Stimulated activated CD8-positive, alpha-beta memory T cell treated with anti-CD3 and anti-CD28 coated beads, Interleukin-7, amount 100 ng/mL, for 1 hour (primary cell): ENCODE results near the gene MYBBP1A.

ENCODE experiments used
- DNase-seq, 2 donors: peaks; one replicate each; pipeline ENCODE4 v3.0.0-alpha.2; 2020; ENCODE audit warnings: low read depth in 2 of 2

The MYBBP1A gene

GRCh38 chr17:4518901-4519300 is 36.3 kb downstream of the MYBBP1A start:
- DNase-seq, result no peak

- DNase-seq, result no peak
Measured at GRCh38 chr17:4516735-4517134, 38.4 kb downstream of the MYBBP1A start.

- no peak for DNase-seq
Measured at GRCh38 chr17:4515501-4515900, 39.7 kb downstream of the MYBBP1A start.

GRCh38 chr17:4514779-4515178 is 40.4 kb downstream of the MYBBP1A start:
- no peak for DNase-seq

- DNase-seq, result no peak
Measured at GRCh38 chr17:4514206-4514605, 41.0 kb downstream of the MYBBP1A start.

- no peak for DNase-seq
Measured at GRCh38 chr17:4513113-4514032, 41.8 kb downstream of the MYBBP1A start.

GRCh38 chr17:4512156-4513112 is 42.8 kb downstream of the MYBBP1A start:
- no peak for DNase-seq

- DNase-seq, result no peak
Measured at GRCh38 chr17:4511199-4511932, 43.8 kb downstream of the MYBBP1A start.

- no peak for DNase-seq
Measured at GRCh38 chr17:4510618-4510941, 44.6 kb downstream of the MYBBP1A start.

GRCh38 chr17:4509923-4510617 is 45.1 kb downstream of the MYBBP1A start:
- DNase-seq, result no peak

- DNase-seq, result no peak
Measured at GRCh38 chr17:4509401-4509800, 45.8 kb downstream of the MYBBP1A start.

- no peak for DNase-seq
Measured at GRCh38 chr17:4508207-4508606, 47.0 kb downstream of the MYBBP1A start.

GRCh38 chr17:4507361-4508111 is 47.6 kb downstream of the MYBBP1A start:
- DNase-seq, result no peak

- DNase-seq, result no peak
Measured at GRCh38 chr17:4506892-4507291, 48.3 kb downstream of the MYBBP1A start.

- no peak for DNase-seq
Measured at GRCh38 chr17:4506175-4506813, 48.9 kb downstream of the MYBBP1A start.

- no peak for DNase-seq
Measured at GRCh38 chr17:4505187-4505586, 50.0 kb downstream of the MYBBP1A start.

GRCh38 chr17:4504188-4504587 is 51.0 kb downstream of the MYBBP1A start:
- no peak for DNase-seq

GRCh38 chr17:4503283-4504025 is 51.7 kb downstream of the MYBBP1A start:
- DNase-seq, result no peak

- no peak for DNase-seq
Measured at GRCh38 chr17:4502466-4503154, 52.6 kb downstream of the MYBBP1A start.
